MM.1S (cell line): ENCODE measurements around the gene BACH2.

Source experiments
- DNase-seq: peaks from one replicate; pipeline ENCODE4 v3.0.0-alpha.2; 2015
- H2AFZ ChIP-seq: fragments of 300-600 bp; sonication (generic); 2 replicates; pipeline ENCODE4 v1.6.0; 2016; ENCODE audit warnings: antibody characterized with exemption, low read length
- H3F3A ChIP-seq: fragments of 300-600 bp; sonication (generic); 2 replicates; pipeline ENCODE4 v1.6.1; 2016; ENCODE audit warnings: mild to moderate bottlenecking, antibody characterized with exemption, low read length, moderate library complexity, mixed read lengths; ENCODE audit not compliant: insufficient read depth
- H3K27ac ChIP-seq: fragments of 300-600 bp; sonication (generic); 2 replicates; pipeline ENCODE4 v1.5.1; 2016; ENCODE audit warnings: mild to moderate bottlenecking, low read length
- H3K27me3 ChIP-seq: fragments of 300-600 bp; sonication (generic); replicated peaks from 2 replicates; pipeline ENCODE4 v1.6.0; 2016; ENCODE audit warnings: low read length; ENCODE audit not compliant: insufficient read depth
- H3K36me3 ChIP-seq: fragments of 300-600 bp; sonication (generic); replicated peaks from 2 replicates; pipeline ENCODE4 v1.6.1; 2016; ENCODE audit warnings: mild to moderate bottlenecking, low read length, mixed read lengths; ENCODE audit not compliant: insufficient read depth
- H3K4me1 ChIP-seq: fragments of 300-600 bp; sonication (generic); 2 replicates; pipeline ENCODE4 v1.6.1; 2016; ENCODE audit warnings: low read length, mixed read lengths
- H3K4me2 ChIP-seq: fragments of 300-600 bp; sonication (generic); 2 replicates; pipeline ENCODE4 v1.6.0; 2016; ENCODE audit warnings: low read depth, low read length
- H3K4me3 ChIP-seq: fragments of 300-600 bp; sonication (generic); 2 replicates; pipeline ENCODE4 v1.5.1; 2016; ENCODE audit warnings: low read length, mixed read lengths
- H3K79me2 ChIP-seq: fragments of 300-600 bp; sonication (generic); 2 replicates; pipeline ENCODE4 v1.6.1; 2016; ENCODE audit warnings: mixed run types, low read length, mixed read lengths
- H3K9ac ChIP-seq: fragments of 300-600 bp; sonication (generic); 2 replicates; pipeline ENCODE4 v1.6.1; 2016; ENCODE audit warnings: low read length, mixed read lengths
- H3K9me2 ChIP-seq: fragments of 300-600 bp; sonication (generic); replicated peaks from 2 replicates; pipeline ENCODE4 v1.6.1; 2016; ENCODE audit warnings: mild to moderate bottlenecking, low read length, mixed read lengths; ENCODE audit not compliant: insufficient read depth
- H3K9me3 ChIP-seq: fragments of 300-600 bp; sonication (generic); replicated peaks from 2 replicates; pipeline ENCODE4 v1.6.1; 2016; ENCODE audit warnings: mild to moderate bottlenecking, low read length, mixed read lengths; ENCODE audit not compliant: insufficient read depth
- H4K20me1 ChIP-seq: fragments of 300-600 bp; sonication (generic); 2 replicates; pipeline ENCODE4 v1.6.1; 2016; ENCODE audit warnings: mild to moderate bottlenecking, low read length, moderate library complexity, mixed read lengths; ENCODE audit not compliant: insufficient read depth
- CTCF ChIP-seq: fragments of 300-600 bp; sonication (generic); IDR thresholded peaks from 2 replicates; pipeline ENCODE4 v1.5.1; 2016; ENCODE audit warnings: antibody characterized with exemption, low read length, mixed read lengths
- EZH2 ChIP-seq: fragments of 300-600 bp; sonication (generic); optimal IDR thresholded peaks from 2 replicates; pipeline ENCODE3; 2017; ENCODE audit warnings: low read depth, mild to moderate bottlenecking, antibody characterized with exemption, low read length, mixed read lengths
- EZH2phosphoT487 ChIP-seq: fragments of 300-600 bp; sonication (generic); IDR thresholded peaks from 2 replicates; pipeline ENCODE4 v1.6.1; 2018; ENCODE audit warnings: antibody characterized with exemption, low read length

Gene BACH2

GRCh38 chr6:90158936-90159335 is 137.7 kb downstream of the BACH2 start:
- Histone ChIP-seq H3K9me2 (no peaks in the 10 kb centered on the region), H3K36me3 (no peaks in the 10 kb centered on the region), H4K20me1 (no peaks in the 10 kb centered on the region), H3K4me3 (no peak overlapping the region), H3K9me3 (no peaks in the 10 kb centered on the region), H3K4me1 (no peaks in the 10 kb centered on the region), H3F3A (no peaks in the 10 kb centered on the region), H3K27me3 (no peaks in the 10 kb centered on the region), H3K27ac (no peak overlapping the region), H2AFZ (no peak overlapping the region), H3K4me2 (no peak overlapping the region), H3K79me2 (no peaks in the 10 kb centered on the region), H3K9ac (no peak overlapping the region)
- TF ChIP-seq CTCF (no peak), EZH2 (no peak), EZH2phosphoT487 (no peak)
- no peak for DNase-seq

GRCh38 chr6:90157441-90157840 is 139.2 kb downstream of the BACH2 start:
- H3K4me2 ChIP-seq = no peak overlapping the region
- no peaks in the 10 kb centered on the region for H3K9me3 ChIP-seq
- no peak overlapping the region for H2AFZ ChIP-seq
- H3K79me2 ChIP-seq = no peaks in the 10 kb centered on the region
- H3F3A ChIP-seq = no peaks in the 10 kb centered on the region
- H3K36me3 ChIP-seq = no peaks in the 10 kb centered on the region
- H4K20me1 ChIP-seq = no peaks in the 10 kb centered on the region
- H3K4me1 ChIP-seq = no peaks in the 10 kb centered on the region
- no peak overlapping the region for H3K27ac ChIP-seq
- H3K27me3 ChIP-seq = no peaks in the 10 kb centered on the region
- no peak overlapping the region for H3K9ac ChIP-seq
- no peak for DNase-seq
- H3K9me2 ChIP-seq = no peaks in the 10 kb centered on the region
- no peak for TF ChIP-seq EZH2
- TF ChIP-seq CTCF = no peak
- no peak for TF ChIP-seq EZH2phosphoT487
- H3K4me3 ChIP-seq = no peak overlapping the region

- TF ChIP-seq EZH2phosphoT487 (no peak), EZH2 (no peak), CTCF (no peak)
- Histone ChIP-seq H4K20me1 (no peaks in the 10 kb centered on the region), H3K4me2 (no peak overlapping the region), H3K79me2 (no peaks in the 10 kb centered on the region), H3K4me1 (no peaks in the 10 kb centered on the region), H3K9ac (no peak overlapping the region), H3K27me3 (no peaks in the 10 kb centered on the region), H3K9me3 (no peaks in the 10 kb centered on the region), H3K4me3 (no peak overlapping the region), H3K9me2 (no peaks in the 10 kb centered on the region), H3K27ac (no peak overlapping the region), H3F3A (no peaks in the 10 kb centered on the region), H2AFZ (no peak overlapping the region), H3K36me3 (no peaks in the 10 kb centered on the region)
- no peak for DNase-seq
Measured at GRCh38 chr6:90156861-90157260, 139.8 kb downstream of the BACH2 start.
